Fibroblast of lung (primary cell): ENCODE data around the gene VAMP3.

Source experiments
- CTCF ChIP-seq, 2 donors: IDR thresholded peaks in 1 of 2; conservative IDR thresholded peaks in 1 of 2; 1 replicate in 1 of 2; 2 replicates in 1 of 2; pipeline ENCODE4 v1.5.1; 2011 to 2012; ENCODE audit warnings: low read length in 2 of 2, control low read depth in 1 of 2, inconsistent platforms in 1 of 2, low read depth in 1 of 2, mild to moderate bottlenecking in 1 of 2
- EZH2 ChIP-seq: IDR thresholded peaks from 2 replicates; pipeline ENCODE4 v1.5.1; 2012; ENCODE audit warnings: low read length, control low read depth, mild to moderate bottlenecking; ENCODE audit errors: missing control alignments

- TF ChIP-seq CTCF (conservative IDR thresholded peaks at IDR 0.05 in 1 of 2, IDR thresholded peaks at IDR 0.05 in 1 of 2; ENCODE audit: low read depth in 1 of 2, low read length in 2 of 2) (no peak), EZH2 (no peak)
These were observed 38.8 kb upstream of the VAMP3 start for GRCh38 chr1:7732331-7732730.
